Tibial artery (tissue), 4 donors: ENCODE results near the gene CNTNAP2.

Experiments
- DNase-seq, 2 donors: peaks; one replicate each; pipeline ENCODE4 v3.0.0-alpha.2; 2019
- H3K27ac ChIP-seq, 2 donors: fragments of 200-600 bp; sonication (generic) in 1 of 2; 1 replicate in 1 of 2; 2 replicates in 1 of 2; pipeline ENCODE4 v1.5.1; 2018 to 2019; ENCODE audit warnings: mild to moderate bottlenecking in 1 of 2
- H3K27me3 ChIP-seq, 2 donors: fragments of 200-600 bp; sonication (generic) in 1 of 2; one replicate each; pipeline versions ENCODE4 v1.5.1 to v1.6.0; 2016 to 2019
- H3K36me3 ChIP-seq, 3 donors: fragments of 200-600 bp; sonication (generic) in 2 of 3; one replicate each; pipeline ENCODE4 v1.5.1; 2016 to 2019; ENCODE audit warnings: mild to moderate bottlenecking in 2 of 3
- H3K4me1 ChIP-seq, 4 donors: fragments of 200-600 bp; sonication (generic) in 2 of 4; 1 replicate in 3 of 4; 2 replicates in 1 of 4; pipeline ENCODE4 v1.5.1; 2016 to 2019
- H3K4me3 ChIP-seq, 2 donors: fragments of 200-600 bp; sonication (generic) in 1 of 2; 1 replicate in 1 of 2; 2 replicates in 1 of 2; pipeline ENCODE4 v1.5.1; 2018 to 2019; ENCODE audit warnings: mild to moderate bottlenecking in 2 of 2
- H3K9me3 ChIP-seq, 3 donors: fragments of 200-600 bp; sonication (generic) in 1 of 3; one replicate each; pipeline ENCODE4 v1.5.1; 2016 to 2019
- CTCF ChIP-seq, 2 experiments: fragments of 200-600 bp in 1 of 2; fragments of 450-650 bp in 1 of 2; IDR thresholded peaks; one replicate each; pipeline ENCODE4 v1.5.1; 2017 to 2019; ENCODE audit warnings: antibody characterized with exemption in 2 of 2, mild to moderate bottlenecking in 1 of 2, moderate library complexity in 1 of 2
- intact Hi-C: fragments of 100-400 bp; cut with DNase I; formaldehyde crosslinking; loops from one replicate; pipeline ENCODE4 v1.15.0; 2023; ENCODE audit warnings: low total_unique reads

Gene CNTNAP2

DNA sequence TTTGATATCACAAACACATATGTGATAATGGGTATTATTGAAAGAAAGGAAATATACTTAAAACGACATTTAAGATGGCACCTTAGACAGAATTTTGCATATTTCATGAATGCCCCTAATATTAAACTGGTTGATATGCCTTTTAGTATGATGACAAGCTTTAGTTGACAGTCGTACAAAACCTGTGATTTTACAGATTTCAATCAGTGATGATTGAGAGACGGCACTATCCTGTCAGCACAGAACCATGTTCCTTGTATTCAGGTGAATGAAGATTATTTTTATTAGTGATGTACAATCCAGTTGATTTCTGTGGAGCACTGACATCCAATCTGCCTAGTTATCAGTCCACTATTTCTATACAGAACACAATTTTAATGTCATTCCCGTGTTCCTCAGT is 333.0 kb downstream of the CNTNAP2 start:
- H3K4me1 ChIP-seq = no peaks in the 10 kb centered on the region

GRCh38 chr7:146455091-146455655 is 338.6 kb downstream of the CNTNAP2 start:
- intact Hi-C loops = no loop called here
- DNase-seq = no peak
- Histone ChIP-seq H3K9me3 (no peaks in the 10 kb centered on the region), H3K27me3 (no peaks in the 10 kb centered on the region), H3K4me1 (no peaks in the 10 kb centered on the region), H3K27ac (no peak overlapping the region), H3K36me3 (no peaks in the 10 kb centered on the region), H3K4me3 (no peak overlapping the region)
- TF ChIP-seq CTCF (IDR thresholded peaks at IDR 0.05) = no peak

More for the DNA sequence above, 333.0 kb downstream of the CNTNAP2 start:
- no peaks in the 10 kb centered on the region for H3K9me3 ChIP-seq
- intact Hi-C loops = no loop called here
- H3K36me3 ChIP-seq = no peaks in the 10 kb centered on the region
- H3K27me3 ChIP-seq = no peaks in the 10 kb centered on the region
- no peak for TF ChIP-seq CTCF (IDR thresholded peaks at IDR 0.05)
- DNase-seq = no peak
- no peak overlapping the region for H3K27ac ChIP-seq
- H3K4me3 ChIP-seq = no peak overlapping the region

GRCh38 chr7:146479040-146479439 is 362.4 kb downstream of the CNTNAP2 start:
- intact Hi-C loops = no loop called here
- no peak for DNase-seq
- H3K9me3 ChIP-seq = no peaks in the 10 kb centered on the region
- TF ChIP-seq CTCF (IDR thresholded peaks at IDR 0.05) = no peak
- no peaks in the 10 kb centered on the region for H3K36me3 ChIP-seq
- no peaks in the 10 kb centered on the region for H3K4me1 ChIP-seq
- H3K4me3 ChIP-seq = no peak overlapping the region
- no peak overlapping the region for H3K27ac ChIP-seq
- no peaks in the 10 kb centered on the region for H3K27me3 ChIP-seq

DNA sequence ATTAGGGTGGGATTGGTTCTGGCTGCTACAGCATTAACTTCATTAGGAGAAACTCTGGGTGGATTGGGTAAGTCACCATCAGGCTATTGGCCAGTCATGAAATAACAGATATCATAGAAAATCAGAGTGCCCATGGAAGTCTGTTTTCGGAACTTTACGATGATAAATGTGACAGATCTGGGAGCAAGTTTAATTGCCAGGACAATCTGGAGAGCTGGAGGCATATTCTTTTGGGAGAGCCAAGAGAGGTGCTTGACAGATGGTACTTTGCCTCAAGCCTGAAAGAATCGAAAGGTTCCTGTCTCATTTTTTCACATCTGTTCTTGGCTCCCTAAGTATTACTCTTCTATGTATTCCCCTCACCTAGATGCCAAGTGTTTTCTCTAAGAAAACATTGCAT is 369.9 kb downstream of the CNTNAP2 start:
- no peak for TF ChIP-seq CTCF (IDR thresholded peaks at IDR 0.05)
- no peak overlapping the region for H3K4me3 ChIP-seq
- no peaks in the 10 kb centered on the region for H3K9me3 ChIP-seq
- no peaks in the 10 kb centered on the region for H3K27me3 ChIP-seq
- DNase-seq = no peak
- H3K36me3 ChIP-seq = no peaks in the 10 kb centered on the region
- H3K4me1 ChIP-seq = no peaks in the 10 kb centered on the region
- H3K27ac ChIP-seq = no peak overlapping the region
- intact Hi-C loops = no loop called here

DNA sequence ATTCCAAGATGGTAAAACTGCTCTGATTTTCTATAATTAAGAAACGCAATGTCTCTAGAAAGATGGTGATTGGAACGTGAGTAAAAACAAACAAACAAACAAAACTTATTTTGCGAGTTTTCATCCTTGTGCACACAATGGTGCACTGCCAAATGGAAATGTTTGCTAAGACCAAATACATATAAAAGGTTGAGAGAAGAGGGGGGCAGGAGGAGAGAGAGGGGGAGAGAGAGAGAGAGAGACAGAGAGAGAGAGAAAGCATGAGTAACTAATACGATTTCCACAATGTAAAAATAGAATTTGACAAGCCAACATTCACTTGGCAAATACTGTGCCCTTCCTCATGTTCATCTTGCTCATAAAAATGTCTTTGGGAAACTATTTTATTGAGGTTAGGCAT is 375.4 kb downstream of the CNTNAP2 start:
- Histone ChIP-seq H3K4me3 (no peak overlapping the region), H3K27ac (no peak overlapping the region), H3K4me1 (no peaks in the 10 kb centered on the region), H3K9me3 (no peaks in the 10 kb centered on the region), H3K36me3 (no peaks in the 10 kb centered on the region), H3K27me3 (no peaks in the 10 kb centered on the region)
- TF ChIP-seq CTCF (IDR thresholded peaks at IDR 0.05) = no peak
- intact Hi-C loops = no loop called here
- DNase-seq = no peak
